ENCODE data around the gene TNRC6A. TPM values are rescaled to one million over a fixed set of nuclear protein-coding genes. Genes with fewer than 3 reads are reported as not detected.
"Not testable (repeated sequence)": the region's sequence is repeated elsewhere in the genome, so short reads cannot be mapped to it uniquely, and the experiment has no call there.

Gene TNRC6A
- total RNA-seq (2014; rRNA removed; shearing (Covaris generic)): 20.2 and 23.5 TPM in 2 replicates
- polyA plus RNA-seq (2014; cell fraction: nucleus; rRNA removed): 18.9 and 21.2 TPM in 2 replicates

GRCh38 chr16:24729243-24729950, at the start of gene TNRC6A:
Gene TNRC6A, plus strand, starts transcription at chr16:24729651. Its CDS starts 191 bp downstream, at chr16:24729842.
- peak; percentile 76 for DNase-seq (ENCODE audit: extremely low read depth, low read depth)

- peak; percentile 12 for DNase-seq (ENCODE audit: extremely low read depth, low read depth)
These were observed 47.7 kb upstream of the TNRC6A start for GRCh38 chr16:24681793-24682192.

GRCh38 chr16:24683250-24683649, 46.2 kb upstream of the TNRC6A start:
- no peak for DNase-seq (ENCODE audit: extremely low read depth, low read depth)

GRCh38 chr16:24683847-24684493, 45.5 kb upstream of the TNRC6A start:
- DNase-seq (ENCODE audit: extremely low read depth, low read depth): no peak

DNA sequence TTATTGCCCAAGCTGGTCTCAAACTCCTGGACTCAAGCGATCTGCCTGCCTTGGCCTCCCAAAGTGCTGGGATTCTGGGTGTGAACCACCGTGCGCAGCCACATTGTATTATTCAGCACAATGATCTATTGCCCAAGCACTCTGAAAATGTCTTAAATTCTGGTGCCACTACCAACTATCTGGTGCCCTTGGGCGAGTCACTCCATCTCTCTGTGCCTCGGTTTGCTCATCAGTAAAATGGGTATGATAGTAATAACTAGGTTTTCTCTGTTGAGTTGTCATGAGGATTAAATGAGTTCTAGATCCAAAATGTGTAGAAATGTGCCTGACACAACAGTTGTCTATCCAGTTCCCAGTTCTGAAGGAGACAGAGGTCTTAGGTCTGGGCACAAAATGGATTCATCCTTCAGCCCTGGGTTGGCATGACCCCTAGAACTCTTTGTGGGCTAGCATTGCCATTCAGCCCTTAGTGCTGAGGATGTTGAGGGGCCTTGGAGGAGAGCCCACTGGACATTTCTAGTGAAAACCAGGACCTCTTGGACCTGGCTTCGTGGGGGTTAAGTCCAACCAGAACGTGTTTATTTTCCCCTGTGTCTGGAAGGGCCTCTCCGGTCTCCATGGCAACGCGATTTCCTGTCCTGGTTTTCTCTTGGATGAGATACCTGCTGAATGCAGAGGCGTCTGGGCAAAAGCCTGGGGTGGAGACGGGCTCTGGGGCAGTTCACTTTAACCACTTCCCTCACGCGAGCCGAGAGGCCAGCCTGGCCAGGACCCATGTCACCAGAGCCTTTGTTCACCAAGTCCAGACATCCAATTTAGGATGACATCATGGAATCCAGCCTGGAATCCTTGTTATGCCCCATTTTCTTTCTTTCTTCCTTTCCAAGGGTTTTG, 43.7 kb upstream of the TNRC6A start:
- DNase-seq (ENCODE audit: extremely low read depth, low read depth): no peak

DNA sequence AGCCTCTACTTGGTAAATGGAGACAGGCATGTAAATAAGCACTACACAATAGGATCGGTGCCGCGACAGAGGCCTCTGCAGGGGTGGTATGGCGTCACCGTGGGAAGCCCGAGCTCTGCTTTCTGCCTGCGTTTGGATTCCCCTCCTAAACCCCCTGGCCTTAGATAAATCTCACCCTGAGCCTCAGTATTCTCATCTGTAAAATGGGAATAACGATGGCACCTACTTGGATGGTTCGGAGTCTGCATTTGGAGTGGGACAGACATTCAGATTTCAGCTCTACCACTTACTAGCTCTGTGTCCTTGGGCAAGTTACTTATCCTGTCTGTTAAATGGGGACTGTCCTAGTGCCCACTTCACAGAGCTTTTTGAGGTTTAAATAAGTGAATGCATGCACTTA, 42.8 kb upstream of the TNRC6A start:
- DNase-seq (ENCODE audit: extremely low read depth, low read depth): no peak

DNA sequence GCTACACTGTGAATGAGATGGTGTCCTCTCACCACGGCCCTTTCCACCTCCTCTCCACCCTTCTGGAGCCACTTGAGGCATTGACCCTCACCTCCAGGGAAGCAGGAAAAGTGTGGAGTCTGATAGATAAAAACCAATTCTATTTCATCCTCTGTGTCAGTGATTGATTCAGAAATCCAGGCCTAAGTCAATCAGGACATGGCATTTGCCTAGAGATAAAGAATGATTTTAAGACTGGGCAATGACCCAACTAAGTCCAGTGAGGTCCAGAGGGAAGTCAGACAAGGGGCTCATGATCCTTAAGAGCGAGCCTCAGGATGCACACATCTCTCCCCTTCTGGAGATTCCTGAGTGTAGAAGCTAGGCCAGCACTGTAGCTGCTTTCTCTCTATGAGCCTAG, 41.1 kb upstream of the TNRC6A start:
- no peak for DNase-seq (ENCODE audit: extremely low read depth, low read depth)

GRCh38 chr16:24689128-24689527, 40.3 kb upstream of the TNRC6A start:
- DNase-seq (ENCODE audit: extremely low read depth, low read depth): peak; percentile 59

DNA sequence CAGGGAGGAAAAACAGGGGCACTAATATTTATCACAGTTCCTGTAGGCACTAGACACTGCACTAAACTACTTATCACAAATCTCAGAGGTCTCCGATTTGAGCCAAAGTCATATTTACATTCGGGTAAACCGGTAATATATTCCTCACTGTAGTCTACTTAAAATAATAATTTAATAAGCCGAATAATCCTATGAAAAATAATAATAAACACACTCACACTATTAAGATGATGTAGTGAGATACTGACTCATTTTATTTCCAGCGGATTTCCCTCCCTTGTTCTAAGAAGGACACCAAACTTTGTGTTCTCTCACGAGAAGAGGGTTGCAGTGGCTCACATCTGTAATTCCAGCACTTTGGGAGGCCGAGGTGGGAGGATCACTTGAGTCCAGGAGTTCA, 36.6 kb upstream of the TNRC6A start:
- DNase-seq (ENCODE audit: extremely low read depth, low read depth): no peak

- DNase-seq (ENCODE audit: extremely low read depth, low read depth): no peak
These were observed 34.5 kb upstream of the TNRC6A start for GRCh38 chr16:24694931-24695330.

- DNase-seq (ENCODE audit: extremely low read depth, low read depth): no peak
These were observed 32.8 kb upstream of the TNRC6A start for GRCh38 chr16:24696699-24697098.

DNA sequence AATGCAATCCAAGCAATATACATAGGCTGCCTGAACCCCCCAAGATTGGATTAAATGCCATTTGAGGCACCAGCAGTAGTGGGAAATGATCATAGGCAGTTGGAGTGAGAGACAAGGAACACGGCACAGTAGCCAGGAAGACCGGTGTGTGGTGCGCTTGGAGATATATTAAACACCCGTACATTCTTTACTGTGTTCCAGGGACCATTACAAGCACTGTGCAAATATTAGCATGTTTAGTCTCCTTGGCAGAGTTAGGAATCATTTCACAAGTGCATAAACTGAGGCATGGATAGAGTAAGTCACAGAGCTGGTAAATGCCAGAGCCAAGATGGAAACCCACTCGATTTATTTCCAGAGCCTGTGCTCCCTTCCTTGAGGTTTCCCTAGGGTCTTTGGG, 31.1 kb upstream of the TNRC6A start:
- DNase-seq (ENCODE audit: extremely low read depth, low read depth): no peak

GRCh38 chr16:24699151-24699723, 30.2 kb upstream of the TNRC6A start:
- DNase-seq (ENCODE audit: extremely low read depth, low read depth): no peak

GRCh38 chr16:24700549-24701392, 28.7 kb upstream of the TNRC6A start:
- peak; percentile 68 for DNase-seq (ENCODE audit: extremely low read depth, low read depth)

GRCh38 chr16:24701521-24701951, 27.9 kb upstream of the TNRC6A start:
- DNase-seq (ENCODE audit: extremely low read depth, low read depth): no peak

- not testable (repeated sequence) for DNase-seq (ENCODE audit: extremely low read depth, low read depth)
These were observed 21.7 kb upstream of the TNRC6A start for GRCh38 chr16:24707760-24708159.

DNA sequence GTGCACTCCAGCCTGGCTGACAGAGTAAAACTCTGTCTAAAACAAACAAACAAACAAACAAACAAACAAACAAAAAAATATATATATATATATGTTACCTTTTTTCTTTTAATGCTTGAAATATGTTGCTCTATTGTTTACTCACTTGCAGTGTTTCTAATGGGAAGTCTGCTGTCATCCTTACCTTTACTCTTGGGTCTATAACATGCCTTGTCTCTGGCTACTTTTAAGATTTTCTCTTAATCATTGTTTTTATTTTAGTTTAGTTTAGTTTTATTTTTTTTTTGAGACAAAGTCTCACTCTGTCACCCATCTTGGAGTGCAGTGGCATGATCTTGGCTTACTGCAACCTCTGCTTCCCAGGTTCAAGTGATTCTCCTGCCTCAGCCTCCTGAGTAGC, 16.1 kb upstream of the TNRC6A start:
- DNase-seq (ENCODE audit: extremely low read depth, low read depth): no peak

- no peak for DNase-seq (ENCODE audit: extremely low read depth, low read depth)
These were observed 12.0 kb upstream of the TNRC6A start for GRCh38 chr16:24717411-24717810.

DNA sequence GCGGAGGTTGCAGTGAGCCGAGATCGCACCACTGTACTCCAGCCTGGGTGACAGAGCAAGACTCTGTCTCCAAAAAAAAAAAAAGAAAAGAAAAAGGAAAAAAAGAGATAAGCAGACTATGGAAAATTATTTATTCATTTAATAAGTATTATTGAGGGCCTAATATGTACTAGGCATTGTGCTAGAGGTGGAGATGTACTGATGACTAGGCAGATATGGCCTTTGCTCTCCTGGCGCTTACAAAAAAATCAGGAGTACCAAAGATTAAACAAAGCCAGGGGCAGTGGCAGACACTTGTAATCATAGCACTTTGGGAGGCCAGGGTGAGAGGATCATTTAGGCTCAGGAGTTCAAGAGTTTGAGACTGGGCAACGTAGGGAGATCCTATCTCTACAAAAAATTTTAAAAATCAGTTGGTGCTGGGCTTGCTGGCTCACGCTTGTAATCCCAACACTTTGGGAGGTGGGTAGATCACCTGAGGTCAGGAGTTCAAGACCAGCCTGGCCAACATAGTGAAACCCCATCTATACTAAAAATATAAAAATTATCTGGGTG, 10.4 kb upstream of the TNRC6A start:
- no peak for DNase-seq (ENCODE audit: extremely low read depth, low read depth)

GRCh38 chr16:24721830-24722238, 7.6 kb upstream of the TNRC6A start:
- DNase-seq (ENCODE audit: extremely low read depth, low read depth): no peak
